Cardiac fibroblast (primary cell): Measurements from ENCODE around the gene GATAD1.

Experiments used
- DNase-seq, 2 donors: peaks; one replicate each; pipeline versions ENCODE4 v3.0.0 to v3.0.0-alpha.2; 2010; ENCODE audit warnings: low read depth in 2 of 2
- H3K4me3 ChIP-seq, 2 donors: replicated peaks in 1 of 2; 1 replicate in 1 of 2; 2 replicates in 1 of 2; pipeline ENCODE4 v1.5.1; 2011; ENCODE audit warnings: low read depth in 2 of 2, low read length in 2 of 2, mild to moderate bottlenecking in 2 of 2, moderate library complexity in 1 of 2
- CTCF ChIP-seq: IDR thresholded peaks from one replicate; pipeline ENCODE4 v1.5.1; 2011; ENCODE audit warnings: low read depth, mild to moderate bottlenecking, low read length, inconsistent platforms

Gene GATAD1

GRCh38 chr7:92422926-92423325 is 24.4 kb upstream of the GATAD1 start:
- DNase-seq = no peak
- H3K4me3 ChIP-seq = no peak overlapping the region
- TF ChIP-seq CTCF = no peak

- TF ChIP-seq CTCF = no peak
- no peak overlapping the region for H3K4me3 ChIP-seq
- DNase-seq = no peak
Observed at GRCh38 chr7:92423710-92424131, 23.6 kb upstream of the GATAD1 start.

GRCh38 chr7:92425311-92425947 is 21.9 kb upstream of the GATAD1 start:
- no peak overlapping the region for H3K4me3 ChIP-seq
- TF ChIP-seq CTCF = no peak
- no peak for DNase-seq

- H3K4me3 ChIP-seq = no peak overlapping the region
- DNase-seq = no peak
- no peak for TF ChIP-seq CTCF
Observed at GRCh38 chr7:92427193-92427592, 20.1 kb upstream of the GATAD1 start.

GRCh38 chr7:92432299-92432946 is 14.9 kb upstream of the GATAD1 start:
- no peak overlapping the region for H3K4me3 ChIP-seq
- DNase-seq = no peak
- TF ChIP-seq CTCF = no peak

- TF ChIP-seq CTCF = no peak
- no peak overlapping the region for H3K4me3 ChIP-seq
- DNase-seq = no peak
Observed at GRCh38 chr7:92433019-92433418, 14.3 kb upstream of the GATAD1 start.
